Endothelial cell of umbilical vein (primary cell): ENCODE measurements around the gene KSR1. TPM values are rescaled to one million over a fixed set of nuclear protein-coding genes. Genes with fewer than 3 reads are reported as not detected.

ENCODE experiments used
- BruUV-seq: library from RNA; stranded (reverse); fragments of 400-500 nt; replicated peaks from 2 replicates; lab custom pipeline; 2021; lab: Mats Ljungman, UMichigan
- CTCF ChIA-PET: fragments of 300-600, 350-600 bp; sonication (Branson Sonifier 250); formaldehyde crosslinking; loops from one replicate; lab custom pipeline; 2021; ENCODE audit warnings: antibody characterized with exemption, inconsistent platforms; lab: Charles Lee
- POLR2A ChIA-PET: fragments of 300-600, 350-600 bp; sonication (Branson Sonifier 250); formaldehyde crosslinking; loops from one replicate; lab custom pipeline; 2021; ENCODE audit warnings: antibody characterized with exemption, inconsistent platforms; lab: Charles Lee
- DNase-seq: peaks from one replicate; pipeline ENCODE4 v3.0.0-alpha.2; 2011; ENCODE audit warnings: low read depth, low spot score
- FAIRE-seq: peaks from 2 replicates; lab custom pipeline; 2011; peaks lifted over from hg19 to GRCh38; lab: Jason Lieb, UNC
- H2AFZ ChIP-seq: 2 replicates; pipeline ENCODE4 v1.6.0; 2012; ENCODE audit warnings: low read depth, low read length, control low read depth, inconsistent platforms
- H3K27ac ChIP-seq: 2 replicates; pipeline ENCODE4 v1.5.1; 2011; ENCODE audit warnings: low read depth, mild to moderate bottlenecking, control low read depth, low read length, moderate library complexity; ENCODE audit not compliant: insufficient read depth
- H3K27me3 ChIP-seq, 2 experiments: 2 replicates each; pipeline versions ENCODE4 v1.6.0 to v1.6.1; 2011; ENCODE audit warnings: low read length in 2 of 2, mixed read lengths in 1 of 2; ENCODE audit not compliant: control insufficient read depth in 2 of 2, insufficient read depth in 2 of 2
- H3K36me3 ChIP-seq, 2 experiments: 2 replicates in 1 of 2; 3 replicates in 1 of 2; pipeline ENCODE4 v1.5.1; 2011; ENCODE audit warnings: low read length in 2 of 2, mild to moderate bottlenecking in 1 of 2, moderate library complexity in 1 of 2; ENCODE audit not compliant: control insufficient read depth in 2 of 2, insufficient read depth in 2 of 2; ENCODE audit errors: extremely low read depth in 1 of 2
- H3K4me1 ChIP-seq: 3 replicates; pipeline ENCODE4 v1.5.1; 2011; ENCODE audit warnings: mild to moderate bottlenecking, low read length; ENCODE audit not compliant: control insufficient read depth, insufficient read depth; ENCODE audit errors: extremely low read depth
- H3K4me2 ChIP-seq: 2 replicates; pipeline ENCODE4 v1.6.1; 2011; ENCODE audit warnings: low read length, control low read depth, mixed read lengths; ENCODE audit not compliant: insufficient read depth
- H3K4me3 ChIP-seq, 3 experiments: fragments of 200-600 bp in 1 of 3; sonication (generic), shearing (Covaris generic) in 1 of 3; replicated peaks in 1 of 3; 2 replicates each; pipeline ENCODE4 v1.5.1; 2011 to 2016; ENCODE audit warnings: control low read depth in 3 of 3, low read length in 3 of 3, mild to moderate bottlenecking in 2 of 3, inconsistent platforms in 1 of 3, low read depth in 1 of 3, moderate library complexity in 1 of 3; ENCODE audit not compliant: insufficient read depth in 1 of 3
- H3K79me2 ChIP-seq: 2 replicates; pipeline ENCODE4 v1.6.0; 2012; ENCODE audit warnings: low read length, inconsistent platforms; ENCODE audit not compliant: control insufficient read depth, insufficient read depth
- H3K9ac ChIP-seq: replicated peaks from 2 replicates; pipeline ENCODE3; 2011; ENCODE audit warnings: low read length, control low read depth; ENCODE audit not compliant: insufficient read depth; ENCODE audit errors: extremely low read depth
- H3K9me1 ChIP-seq: replicated peaks from 3 replicates; pipeline ENCODE4 v1.6.0; 2011; ENCODE audit warnings: mild to moderate bottlenecking, low read length; ENCODE audit not compliant: control insufficient read depth, insufficient read depth; ENCODE audit errors: extremely low read depth
- H3K9me3 ChIP-seq: replicated peaks from 2 replicates; pipeline ENCODE4 v1.5.1; 2012; ENCODE audit warnings: low read length, inconsistent platforms; ENCODE audit not compliant: control insufficient read depth, insufficient read depth
- H4K20me1 ChIP-seq: replicated peaks from 2 replicates; pipeline ENCODE3; 2011; ENCODE audit warnings: mild to moderate bottlenecking, low read length; ENCODE audit not compliant: control insufficient read depth, insufficient read depth; ENCODE audit errors: extremely low read depth
- CTCF ChIP-seq, 2 donors: IDR thresholded peaks; 1 replicate in 1 of 2; 2 replicates in 1 of 2; pipeline ENCODE4 v1.5.1; 2011; ENCODE audit warnings: low read length in 2 of 2, mild to moderate bottlenecking in 2 of 2, moderate library complexity in 2 of 2, control low read depth in 1 of 2, inconsistent platforms in 1 of 2, low read depth in 1 of 2; ENCODE audit not compliant: insufficient read depth in 1 of 2; ENCODE audit errors: extremely low read depth in 1 of 2
- EZH2 ChIP-seq: IDR thresholded peaks from 2 replicates; pipeline ENCODE4 v1.6.1; 2012; ENCODE audit warnings: borderline replicate concordance, low read depth, mild to moderate bottlenecking, moderate library complexity, low read length, inconsistent platforms; ENCODE audit not compliant: severe bottlenecking
- FOS ChIP-seq: IDR thresholded peaks from 2 replicates; pipeline ENCODE4 v1.6.1; 2011; ENCODE audit warnings: mild to moderate bottlenecking, low read length, moderate library complexity, borderline replicate concordance; ENCODE audit not compliant: insufficient read depth
- GATA2 ChIP-seq: IDR thresholded peaks from 2 replicates; pipeline ENCODE4 v1.7.0; 2011; ENCODE audit warnings: low read depth, mild to moderate bottlenecking, moderate library complexity, mixed read lengths, low read length; ENCODE audit not compliant: insufficient read length, insufficient read depth
- JUN ChIP-seq: IDR thresholded peaks from 2 replicates; pipeline ENCODE4 v1.6.1; 2011; ENCODE audit warnings: borderline replicate concordance, low read depth; ENCODE audit not compliant: insufficient read length, insufficient read depth
- MAX ChIP-seq: IDR thresholded peaks from 2 replicates; pipeline ENCODE4 v1.6.1; 2011; ENCODE audit not compliant: insufficient read depth, insufficient read length
- MYC ChIP-seq: IDR thresholded peaks from one replicate; pipeline ENCODE4 v1.6.1; 2011; ENCODE audit warnings: mild to moderate bottlenecking, low read depth, low read length
- POLR2A ChIP-seq: IDR thresholded peaks from 2 replicates; pipeline ENCODE4 v1.6.1; 2012; ENCODE audit warnings: low read depth, mild to moderate bottlenecking, control low read depth, low read length
- POLR2AphosphoS5 ChIP-seq: IDR thresholded peaks from 2 replicates; pipeline ENCODE4 v1.6.1; 2012; ENCODE audit warnings: low read depth, mild to moderate bottlenecking, control low read depth, low read length, moderate library complexity; ENCODE audit not compliant: insufficient read depth
- dilution Hi-C: fragments of 300-500 bp; cut with MboI; formaldehyde crosslinking; loops from one replicate; pipeline ENCODE4 v1.15.0; 2019; ENCODE audit warnings: low sequenced_read_pairs; ENCODE audit not compliant: extremely low pct_ligation_motif_present
- intact Hi-C: fragments of 100-400 bp; cut with micrococcal nuclease; formaldehyde crosslinking; loops from one replicate; pipeline ENCODE4 v1.10.0; 2022
- polyA plus RNA-seq, 4 experiments: library from polyadenylated mRNA; depleted of rRNA in 3 of 4; stranded (reverse) in 3 of 4; unstranded in 1 of 4; fragments of >200 nt; gene quantifications; 2 replicates each; pipeline versions ENCODE4 v1.2.1 to v1.2.3, GENCODE V29; 2011 to 2012; ENCODE audit warnings: missing spikeins in 1 of 4
- total RNA-seq: library from RNA; stranded (reverse); gene quantifications from 2 replicates; pipeline ENCODE4 v1.2.3, GENCODE V29; 2021

Gene KSR1
- total and polyA plus RNA-seq, 2 donors (not counting 3 experiments of a cell fraction or from before 2014, with no cell fraction given), result 35.4 to 80.2 TPM

- peaks cover 28% of the 10 kb centered on the region for H3K4me1 ChIP-seq
- no peak overlapping the region for H3K4me2 ChIP-seq
- no TSS peak for BruUV-seq
- H3K4me3 ChIP-seq, result no peak overlapping the region
- intact Hi-C loops, result no loop called here
- peak overlapping the region; percentile 38 for H3K27ac ChIP-seq
- H2AFZ ChIP-seq, result no peak overlapping the region
- H3K27me3 ChIP-seq, result no peaks in the 10 kb centered on the region
- H4K20me1 ChIP-seq, result peaks cover 2% of the 10 kb centered on the region
- H3K9me3 ChIP-seq, result no peaks in the 10 kb centered on the region
- no peaks in the 10 kb centered on the region for H3K9me1 ChIP-seq
- H3K79me2 ChIP-seq, result peaks cover 11% of the 10 kb centered on the region
- TF ChIP-seq POLR2AphosphoS5 (no peak), EZH2 (no peak), FOS (no peak), MAX (no peak), MYC (no peak), CTCF (IDR thresholded peaks at IDR 0.05; ENCODE audit: extremely low read depth in 1 of 2, insufficient read depth in 1 of 2, low read depth in 1 of 2, low read length in 2 of 2) (no peak), POLR2A (no peak), JUN (no peak), GATA2 (no peak)
- ChIA-PET POLR2A (interaction anchor here (1.3 to 1.5 kb wide), 2 partner anchors 26 to 60 kb away, joined by 3 to 5 read pairs; no protein-coding TSS in a partner anchor), CTCF (interaction anchor here (1.1 to 2.3 kb wide), 7 partner anchors 16 to 88 kb away, joined by 3 to 10 read pairs (median 5); partner anchors contain the start of gene KSR1)
- H3K36me3 ChIP-seq, result no peaks in the 10 kb centered on the region
- peak; percentile 52 for DNase-seq
- peak; percentile 69 for FAIRE-seq
- dilution Hi-C loops, result no loop called here
- no peak overlapping the region for H3K9ac ChIP-seq
Measured at GRCh38 chr17:27533874-27534815, 77.9 kb downstream of the KSR1 start.
